Measurements from ENCODE around the gene PSAPL1. TPM values are rescaled to one million over a fixed set of nuclear protein-coding genes. Genes with fewer than 3 reads are reported as not detected.

The PSAPL1 gene
- total and polyA plus RNA-seq, 2 of the 8 experiments (the other 6 are each of a cell fraction or from before 2014, with no cell fraction given) = 0.03 TPM; not detected in 1

DNA sequence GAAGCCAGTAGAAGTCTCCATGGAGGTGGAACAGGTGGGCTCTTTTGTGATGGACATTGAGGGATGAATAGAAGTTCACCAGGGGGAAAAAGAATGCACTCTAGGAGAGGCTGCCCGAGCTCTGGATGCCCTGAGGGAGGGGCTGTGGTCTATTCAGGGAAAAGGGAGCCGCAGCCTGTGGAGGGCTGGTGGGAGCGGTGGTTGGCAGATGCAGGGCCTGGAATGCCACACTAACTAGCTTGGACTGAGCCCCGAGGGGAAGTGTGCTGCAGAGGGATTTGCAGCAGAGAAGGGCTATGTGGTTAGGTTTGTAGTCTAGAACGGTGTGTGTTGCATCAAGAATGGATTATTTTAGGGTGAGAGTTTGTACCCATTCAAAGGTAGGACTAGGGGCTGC lies 29.5 kb upstream of the PSAPL1 start:
- peaks cover 4% of the 10 kb centered on the region; the same call in 1 of the 2 replicates for H3K23me2 ChIP-seq (ENCODE audit: low read depth, low read length)
- H3K9ac ChIP-seq (replicated peaks in 1 of 4; ENCODE audit: extremely low read depth in 1 of 4, low read depth in 3 of 4, low read length in 3 of 4) = no peak overlapping the region
- no peak overlapping the region for H3K14ac ChIP-seq (ENCODE audit: insufficient read length)
- H3K36me3 ChIP-seq (ENCODE audit: control insufficient read depth in 2 of 4, insufficient read depth in 4 of 4, low read length in 3 of 4) = no peaks in the 10 kb centered on the region
- H4K20me1 ChIP-seq (replicated peaks in 1 of 2; ENCODE audit: control insufficient read depth in 1 of 2, insufficient read depth in 2 of 2, low read length in 2 of 2) = peaks cover 0 to 2% of the 10 kb centered on the region in 2 experiments
- no peak overlapping the region for H4K91ac ChIP-seq (replicated peaks; ENCODE audit: insufficient read length, low read length)
- peaks cover 7% of the 10 kb centered on the region in 2 experiments; a peak in 3 of 4 replicates for H3K9me3 ChIP-seq (ENCODE audit: insufficient read depth in 2 of 2, low read depth in 1 of 2, low read length in 1 of 2)
- DNase-seq (ENCODE audit: low read depth in 1 of 2, low spot score in 2 of 2) = no peak
- H3K4me2 ChIP-seq (ENCODE audit: insufficient read depth in 1 of 2, low read depth in 2 of 2, low read length in 2 of 2) = no peak overlapping the region; a peak in 1 of 4 replicates
- WGBS, 2 experiments (ENCODE audit: extremely low coverage in 1 of 2, insufficient coverage in 1 of 2, insufficient read length in 1 of 2, insufficient replicate concordance in 2 of 2, low coverage in 1 of 2, low lambda C conversion rate in 2 of 2, missing lambda C conversion rate in 1 of 2) = 69% methylated on average over 5 of the region's 5 CpGs; no CpG with 5 or more reads in 1 of the 2 experiments
- no peak overlapping the region for H2BK20ac ChIP-seq (ENCODE audit: low read length)
- H3K27ac ChIP-seq (ENCODE audit: low read depth, low read length) = no peak overlapping the region
- H2BK120ac ChIP-seq (replicated peaks; ENCODE audit: low read depth, low read length) = no peak overlapping the region
- peaks cover 0 to 14% (median 10%) of the 10 kb centered on the region in 4 experiments; a peak in 6 of 7 replicates for H3K4me1 ChIP-seq (replicated peaks in 1 of 4; ENCODE audit: control insufficient read depth in 3 of 4, insufficient read depth in 4 of 4, low read length in 3 of 4)
- no peak overlapping the region for H3K18ac ChIP-seq (ENCODE audit: extremely low read depth, low read length)
- no peak overlapping the region for H2BK12ac ChIP-seq (ENCODE audit: low read depth, low read length)
- no peak for FAIRE-seq
- no peak overlapping the region for H2BK5ac ChIP-seq (ENCODE audit: low read depth, low read length)
- H3K27me3 ChIP-seq (replicated peaks in 1 of 4; ENCODE audit: control insufficient read depth in 3 of 4, extremely low read depth in 1 of 4, insufficient read depth in 3 of 4, low read length in 3 of 4) = no peaks in the 10 kb centered on the region
- POLR2A ChIA-PET (ENCODE audit: partially characterized antibody) = no interaction called here
- no peak overlapping the region for H2AK5ac ChIP-seq (ENCODE audit: low read depth, low read length)
- no peak overlapping the region for H4K5ac ChIP-seq (ENCODE audit: insufficient read length, low read depth, low read length)
- no peak overlapping the region for H3K4ac ChIP-seq (replicated peaks; ENCODE audit: insufficient read length, low read depth, low read length)
- no peak overlapping the region for H3K4me3 ChIP-seq (ENCODE audit: extremely low read depth in 1 of 4, insufficient read depth in 2 of 4, low read depth in 3 of 4, low read length in 4 of 4)
- no peak overlapping the region for H3K23ac ChIP-seq (ENCODE audit: insufficient read length)
- CTCF ChIA-PET (ENCODE audit: partially characterized antibody) = interaction anchor here (0.8 to 1.3 kb wide), 5 partner anchors 32 to 186 kb away, joined by 3 to 4 read pairs (median 3); no protein-coding TSS in a partner anchor
- H2AFZ ChIP-seq (ENCODE audit: low read length) = no peak overlapping the region
- H3K56ac ChIP-seq (replicated peaks; ENCODE audit: insufficient read length, low read depth, low read length) = no peak overlapping the region
- no peak overlapping the region for H4K8ac ChIP-seq (ENCODE audit: extremely low read depth, insufficient read depth, low read length)
- H2BK15ac ChIP-seq (ENCODE audit: low read length) = no peak overlapping the region
- no peaks in the 10 kb centered on the region for H3K79me1 ChIP-seq (ENCODE audit: low read depth, low read length)
- TF ChIP-seq TEAD4 (IDR thresholded peaks at IDR 0.05; ENCODE audit: low read depth, low read length) (0 out of 2 replicates have a peak, but pooled peaks have one; percentile 25), ASH2L (IDR thresholded peaks at IDR 0.05; ENCODE audit: low read length) (no peak)
- H3K79me2 ChIP-seq (ENCODE audit: control insufficient read depth in 1 of 2, insufficient read depth in 2 of 2, low read length in 2 of 2) = no peaks in the 10 kb centered on the region

All from H1 (cell line).